GM18520 (cell line): Measurements from ENCODE around the gene VIL1.

ENCODE experiments used
- ATAC-seq: cut with Tn5 transposase; IDR thresholded peaks from one replicate; pipeline ENCODE4 v1.9.1; 2021; ENCODE audit not compliant: unreplicated experiment

Gene VIL1

GRCh38 chr2:218405086-218405745, 13.7 kb upstream of the VIL1 start:
- no peak for ATAC-seq

GRCh38 chr2:218405746-218406208, 13.1 kb upstream of the VIL1 start:
- ATAC-seq: peak; percentile 5

- ATAC-seq: peak; percentile 70
Observed at GRCh38 chr2:218406209-218406948, 12.5 kb upstream of the VIL1 start.

GRCh38 chr2:218406949-218407618, 11.8 kb upstream of the VIL1 start:
- no peak for ATAC-seq

GRCh38 chr2:218407717-218408116, 11.2 kb upstream of the VIL1 start:
- ATAC-seq: no peak

GRCh38 chr2:218418321-218418716, 604 bp upstream of the VIL1 start:
- ATAC-seq: no peak

- no peak for ATAC-seq
Observed at GRCh38 chr2:218419630-218420216, 800 bp downstream of the VIL1 start.

GRCh38 chr2:218421027-218421426, 2.1 kb downstream of the VIL1 start:
- ATAC-seq: no peak

GRCh38 chr2:218422403-218423086, 3.6 kb downstream of the VIL1 start:
- no peak for ATAC-seq

GRCh38 chr2:218423584-218423983, 4.7 kb downstream of the VIL1 start:
- ATAC-seq: no peak

- ATAC-seq: no peak
Observed at GRCh38 chr2:218425531-218425930, 6.6 kb downstream of the VIL1 start.

GRCh38 chr2:218427741-218428140, 8.8 kb downstream of the VIL1 start:
- no peak for ATAC-seq

GRCh38 chr2:218428846-218429558, 10.1 kb downstream of the VIL1 start:
- no peak for ATAC-seq

- no peak for ATAC-seq
Observed at GRCh38 chr2:218429911-218430692, 11.2 kb downstream of the VIL1 start.

- no peak for ATAC-seq
Observed at GRCh38 chr2:218430721-218431120, 11.8 kb downstream of the VIL1 start.

GRCh38 chr2:218431878-218432277, 13.0 kb downstream of the VIL1 start:
- no peak for ATAC-seq

GRCh38 chr2:218432676-218433365, 13.9 kb downstream of the VIL1 start:
- ATAC-seq: no peak

GRCh38 chr2:218434456-218434855, 15.5 kb downstream of the VIL1 start:
- no peak for ATAC-seq
